ENCODE measurements around the gene LRRC8C. TPM values are rescaled to one million over a fixed set of nuclear protein-coding genes. Genes with fewer than 3 reads are reported as not detected.

LRRC8C gene
- polyA plus RNA-seq, 12 donors = 5.5 to 13.9 (median 9.0) TPM; not detected in 1

DNA sequence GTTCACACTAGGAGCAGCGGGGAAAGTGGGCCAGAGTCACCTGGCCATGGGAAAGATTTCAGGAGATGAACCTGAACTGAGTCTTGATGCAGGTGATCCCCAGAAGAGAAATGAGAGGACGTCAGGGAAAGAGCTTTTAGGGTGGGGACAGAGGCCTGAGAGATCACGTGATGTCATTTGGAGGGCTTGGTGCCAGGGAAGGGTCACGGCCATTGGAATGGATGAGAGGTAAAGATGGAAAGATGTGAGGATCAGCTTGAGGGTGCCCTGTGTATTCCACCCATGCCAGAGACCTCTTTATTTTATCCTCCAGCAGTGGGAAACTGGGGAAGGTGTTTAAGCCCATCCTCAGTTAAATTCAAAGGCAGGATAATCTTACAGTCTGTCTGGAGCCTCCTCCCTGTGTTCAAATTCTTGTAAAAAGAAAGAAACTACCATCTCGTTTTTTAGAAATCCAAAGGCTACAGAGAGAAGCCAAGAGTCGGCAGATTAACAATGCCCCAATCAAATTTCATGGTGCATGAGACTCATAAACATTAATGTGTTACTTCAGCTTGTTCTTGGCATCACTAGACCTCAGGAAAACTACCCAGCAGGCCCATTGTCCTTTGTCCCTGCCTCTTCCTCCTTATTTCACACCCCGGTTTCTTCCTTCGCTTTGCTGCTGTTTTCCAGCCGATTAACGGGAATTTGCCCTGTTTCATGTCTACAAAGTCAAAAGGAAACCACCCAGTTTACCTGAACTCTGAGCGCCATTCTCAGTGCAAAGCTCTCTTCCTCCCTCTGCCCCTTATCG is 94.8 kb downstream of the LRRC8C start:
- no peak for DNase-seq

DNA sequence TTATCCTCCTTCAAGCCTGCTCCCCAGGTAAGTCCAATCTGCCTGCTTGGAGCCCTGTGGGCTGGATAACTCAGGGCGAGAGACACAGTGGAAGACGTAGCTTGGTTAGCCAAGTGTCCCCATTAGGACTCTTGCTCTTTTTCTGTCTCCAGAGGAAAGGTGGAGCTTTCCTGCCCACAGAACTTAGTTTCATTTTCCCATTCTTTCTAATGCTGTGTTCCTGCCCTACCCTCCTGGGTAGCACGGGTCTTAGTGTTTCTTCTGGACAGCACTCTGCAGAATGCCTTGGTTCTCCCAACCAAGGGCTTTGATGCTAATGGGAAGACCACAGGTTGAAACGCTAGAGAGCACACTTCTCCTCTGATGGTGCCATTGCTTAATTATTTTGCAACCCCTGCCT is 95.5 kb downstream of the LRRC8C start:
- DNase-seq = no peak

DNA sequence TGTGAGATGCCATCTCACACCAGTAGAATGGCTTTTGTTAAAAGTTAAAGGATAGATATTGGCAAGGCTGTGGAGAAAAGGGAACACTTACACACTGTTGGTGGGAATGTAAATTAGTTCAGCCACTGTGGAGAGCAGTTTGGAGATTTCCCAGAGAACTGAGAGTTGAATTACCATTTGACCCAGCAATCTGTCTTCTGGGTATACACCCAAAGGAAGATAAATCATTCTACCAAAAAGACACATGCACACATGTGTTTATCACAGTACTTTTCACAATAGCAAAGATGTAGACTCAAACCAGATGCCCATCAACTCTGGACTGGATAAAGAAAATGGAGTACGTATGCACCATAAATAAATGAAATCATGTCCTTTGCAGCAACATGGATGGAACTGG is 99.3 kb downstream of the LRRC8C start:
- DNase-seq = no peak

DNA sequence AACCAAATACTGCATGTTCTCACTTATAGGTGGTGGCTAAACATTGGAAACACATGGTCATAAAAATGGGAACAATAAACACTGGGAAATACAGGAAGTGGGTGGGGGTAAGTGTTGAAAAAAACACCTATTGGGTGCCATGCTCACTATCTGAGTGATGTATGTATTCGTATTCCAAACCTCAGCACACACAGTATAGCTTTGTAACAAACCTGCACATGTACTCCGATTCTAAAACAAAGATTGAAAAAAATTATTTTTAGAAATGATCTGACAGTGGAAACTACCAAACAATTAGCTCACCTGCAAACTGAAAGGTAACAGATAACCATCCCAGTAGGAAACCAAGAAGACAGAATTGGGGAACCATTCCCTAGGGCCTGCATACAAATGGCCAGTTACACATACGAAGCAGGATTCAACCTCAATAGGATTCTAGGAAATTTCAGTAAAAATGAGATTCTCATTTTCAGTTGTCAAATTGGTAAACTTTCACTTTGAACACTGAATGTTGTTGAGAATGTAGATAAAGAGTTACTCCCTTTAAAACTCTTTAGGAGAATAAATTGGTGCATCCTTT is 99.8 kb downstream of the LRRC8C start:
- DNase-seq = no peak

DNA sequence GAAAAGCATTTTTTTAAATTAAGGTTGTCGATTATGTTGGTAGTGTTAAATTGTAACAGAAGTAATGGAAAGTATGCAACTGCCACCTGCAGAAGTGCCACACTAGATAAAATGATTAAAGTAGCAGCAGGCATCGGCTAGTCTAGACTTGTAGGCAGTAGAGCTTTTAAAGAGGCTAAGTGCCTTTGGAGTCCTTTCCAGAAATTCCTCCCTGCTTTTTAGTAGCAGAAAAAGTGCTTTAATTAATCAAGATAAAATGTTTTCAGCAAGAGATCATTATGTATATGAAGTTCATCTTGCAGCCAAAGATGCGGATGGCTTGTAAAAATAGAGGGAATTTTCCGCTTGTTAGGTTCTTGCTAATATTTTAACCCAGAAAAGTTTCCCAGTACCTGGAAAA is 100.8 kb downstream of the LRRC8C start:
- DNase-seq = no peak

DNA sequence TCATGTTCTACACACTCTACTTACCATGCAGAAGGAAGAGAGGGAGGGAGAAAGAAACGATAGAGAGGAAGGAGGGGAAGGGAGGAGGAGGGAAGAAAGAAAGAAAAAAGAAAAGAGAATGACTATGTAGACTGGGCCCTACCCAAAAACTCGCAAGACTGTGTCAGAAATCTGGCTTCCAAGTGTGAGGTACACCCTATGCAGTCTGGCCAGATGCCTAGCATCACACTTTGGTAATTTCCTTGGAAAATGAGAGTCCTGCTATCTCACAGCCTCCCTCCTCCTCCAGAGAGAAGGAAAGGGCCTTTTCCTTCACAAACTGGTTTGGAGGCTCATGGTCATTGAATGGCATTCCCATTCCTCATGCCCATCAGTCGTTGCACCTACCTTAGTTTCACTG is 101.5 kb downstream of the LRRC8C start:
- DNase-seq = no peak

DNA sequence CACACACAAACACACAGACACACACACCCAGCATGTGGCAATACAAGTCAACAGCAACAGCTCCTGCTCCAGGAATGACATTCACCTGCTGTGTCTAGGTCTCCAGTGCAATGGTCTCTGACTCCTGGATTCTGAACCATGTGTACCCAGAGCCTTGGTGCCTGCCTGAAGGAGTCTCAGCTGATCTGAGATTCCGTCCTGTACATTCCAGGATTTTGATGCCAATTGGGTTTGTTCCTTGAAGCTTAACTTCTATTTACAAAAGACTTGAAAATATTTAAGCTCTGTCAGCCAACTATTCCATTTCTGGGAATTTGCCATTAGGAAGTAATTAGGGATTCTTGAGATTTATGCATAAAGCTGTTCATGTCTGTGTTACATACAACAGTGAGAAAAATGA is 102.6 kb downstream of the LRRC8C start:
- DNase-seq = no peak

DNA sequence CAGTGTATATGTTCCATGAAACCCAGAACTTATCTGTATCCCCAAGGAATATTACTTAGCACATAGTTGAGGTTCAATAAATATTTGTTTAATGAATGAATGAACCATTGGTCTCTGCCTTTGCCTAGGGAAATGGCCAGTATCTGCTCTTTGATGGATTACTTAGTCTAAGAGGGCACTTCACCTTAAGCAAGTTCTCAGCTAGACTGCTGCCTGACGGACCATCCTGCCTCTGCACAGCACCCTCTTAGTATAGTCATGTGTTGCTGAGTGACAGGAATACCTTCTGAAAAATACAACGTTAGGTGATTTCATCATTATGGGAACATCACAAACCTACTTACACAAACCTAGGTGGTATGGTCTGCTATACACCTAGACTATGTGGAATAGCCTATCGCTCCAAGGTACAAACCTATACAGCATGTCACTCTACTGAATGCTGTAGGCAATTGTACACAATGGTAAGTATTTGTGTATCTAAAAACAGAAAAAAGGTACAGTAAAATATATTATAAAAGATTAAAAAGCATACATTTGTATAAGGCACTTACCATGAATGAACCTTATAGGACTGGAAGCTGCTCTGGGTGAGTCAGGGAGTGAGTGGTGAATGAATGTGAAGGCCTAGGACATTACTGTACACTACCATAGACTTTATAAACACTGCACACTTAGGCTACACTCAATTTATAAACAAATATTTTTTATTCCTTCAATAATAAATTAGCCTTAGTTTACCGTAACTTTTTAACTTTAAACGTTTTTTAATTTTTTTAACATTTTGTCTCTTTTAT is 104.2 kb downstream of the LRRC8C start:
- no peak for DNase-seq

DNA sequence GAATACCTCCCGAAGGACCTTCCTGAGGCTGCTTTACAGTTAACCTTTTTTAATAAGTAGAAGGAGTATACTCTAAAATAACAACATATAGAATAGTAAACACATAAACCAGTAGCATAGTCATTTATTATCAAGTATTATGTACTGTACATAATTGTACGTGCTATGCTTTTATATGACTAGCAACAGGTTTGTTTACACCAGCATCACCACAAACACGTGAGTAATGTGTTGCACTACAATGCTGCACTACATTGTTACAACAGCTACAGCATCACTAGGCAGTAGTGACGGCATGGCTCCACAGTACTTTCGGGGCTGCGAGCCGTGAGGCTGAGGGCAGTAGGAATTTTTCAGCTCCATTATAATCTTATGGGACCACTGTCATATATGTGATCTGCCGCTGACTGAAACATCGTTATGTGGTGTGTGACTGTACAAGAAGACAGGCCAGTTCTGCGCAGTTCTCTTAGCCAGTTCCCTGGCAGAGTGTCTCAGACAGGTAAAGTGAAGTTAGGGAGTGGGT is 105.1 kb downstream of the LRRC8C start:
- no peak for DNase-seq

DNA sequence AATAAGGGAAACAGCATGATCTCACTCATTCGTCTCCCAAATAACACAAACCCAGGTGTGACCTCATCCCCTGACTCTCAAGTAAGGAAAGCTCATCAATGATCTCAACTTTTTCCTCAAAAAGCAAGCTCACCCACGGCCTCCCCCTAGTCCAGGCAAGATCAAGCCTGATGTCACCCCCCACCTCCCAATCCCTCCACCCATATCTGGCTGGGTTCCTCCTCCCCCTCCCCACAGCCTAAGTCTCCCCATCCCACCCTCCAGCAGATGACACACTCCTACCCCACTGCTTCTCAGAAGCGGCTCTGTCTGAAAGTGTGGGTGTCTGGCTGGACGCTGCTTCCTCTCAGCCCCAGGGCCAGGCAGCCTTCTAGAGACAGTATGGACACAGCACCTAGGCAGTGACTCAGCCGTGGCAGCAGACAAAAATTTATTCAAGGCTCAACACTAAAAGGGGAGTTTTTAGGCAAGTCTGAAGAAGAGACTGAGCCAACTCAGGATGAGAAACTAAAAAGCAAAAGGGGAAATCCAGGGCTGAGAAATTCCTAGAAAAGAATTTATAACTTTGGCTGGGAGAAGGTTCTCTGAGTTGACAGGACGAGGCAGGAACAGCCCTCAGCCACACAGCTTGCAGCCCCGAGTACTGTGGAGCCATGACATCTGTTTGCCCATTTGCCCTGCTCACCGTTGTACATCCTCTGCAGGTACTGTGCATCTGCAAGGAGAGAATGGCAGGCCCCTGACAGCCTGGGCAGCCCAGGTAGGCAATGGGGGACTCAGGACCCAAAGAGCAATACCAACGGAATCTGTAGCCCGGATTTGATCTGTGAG is 106.3 kb downstream of the LRRC8C start:
- DNase-seq = no peak

DNA sequence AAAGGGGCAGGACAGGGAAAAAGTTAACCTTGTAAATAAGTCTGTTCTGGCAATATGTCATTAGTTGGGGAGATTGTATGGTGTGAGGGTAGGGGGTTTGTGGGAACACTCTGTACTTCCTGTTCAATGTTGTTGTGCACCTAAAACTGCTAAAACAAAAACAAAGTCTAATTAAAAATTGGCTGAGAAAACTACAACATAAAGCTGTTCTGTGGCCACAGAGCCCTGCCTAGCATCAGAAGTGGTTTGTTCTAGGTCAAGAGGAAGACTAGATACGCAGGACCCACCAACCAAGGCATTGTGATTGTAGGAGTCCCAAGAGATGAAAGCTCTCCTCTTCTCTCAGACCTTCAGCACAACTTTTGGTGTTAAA is 106.9 kb downstream of the LRRC8C start:
- DNase-seq = no peak

DNA sequence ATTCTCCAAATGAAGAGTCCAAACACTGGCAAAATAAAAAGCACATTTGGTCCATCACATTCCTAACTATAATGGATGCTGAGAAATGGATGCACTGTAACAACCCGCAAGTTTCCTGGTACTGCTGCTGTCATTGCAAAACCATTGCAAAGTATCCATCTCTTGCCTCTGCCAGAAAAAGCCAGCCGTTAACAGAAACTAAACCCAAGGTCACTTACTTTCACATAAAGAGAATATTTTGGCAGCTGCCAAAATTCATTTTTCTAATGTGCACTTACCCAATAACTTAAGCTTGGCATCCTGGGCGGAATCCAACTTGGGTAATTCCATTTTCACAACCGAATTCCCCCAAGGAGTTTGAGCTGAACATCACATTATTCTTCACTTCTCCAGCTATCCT is 110.9 kb downstream of the LRRC8C start:
- no peak for DNase-seq

DNA sequence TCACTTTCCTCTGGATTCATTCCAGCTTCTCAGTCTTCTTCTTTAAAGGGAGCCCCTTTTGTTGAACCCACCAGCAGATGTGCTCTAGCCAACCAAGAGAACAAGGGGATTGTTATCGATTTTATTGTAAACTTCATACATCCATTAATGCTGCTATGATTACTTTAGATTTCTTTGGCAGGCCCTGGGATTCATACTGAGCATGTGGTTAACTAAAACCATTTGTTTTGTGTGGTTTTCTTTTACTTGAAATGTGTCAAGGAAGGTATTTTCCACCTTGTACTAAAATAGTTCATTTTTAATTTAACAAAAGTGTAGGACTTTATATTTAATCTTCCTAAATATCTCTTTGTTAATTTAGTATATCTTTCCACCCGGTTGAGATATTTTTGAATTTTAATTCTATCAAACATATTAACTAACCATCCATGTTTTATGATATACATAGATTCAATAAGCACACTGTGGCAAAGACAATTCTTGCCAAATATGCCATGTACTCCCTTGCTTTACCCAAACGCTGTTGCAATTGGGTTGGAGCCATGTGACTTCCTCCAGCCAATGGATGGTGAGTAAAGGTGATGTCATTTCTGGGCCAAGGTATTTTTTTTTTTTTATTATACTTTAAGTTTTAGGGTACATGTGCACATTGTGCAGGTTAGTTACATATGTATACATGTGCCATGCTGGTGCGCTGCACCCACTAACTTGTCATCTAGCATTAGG is 113.7 kb downstream of the LRRC8C start:
- no peak for DNase-seq

DNA sequence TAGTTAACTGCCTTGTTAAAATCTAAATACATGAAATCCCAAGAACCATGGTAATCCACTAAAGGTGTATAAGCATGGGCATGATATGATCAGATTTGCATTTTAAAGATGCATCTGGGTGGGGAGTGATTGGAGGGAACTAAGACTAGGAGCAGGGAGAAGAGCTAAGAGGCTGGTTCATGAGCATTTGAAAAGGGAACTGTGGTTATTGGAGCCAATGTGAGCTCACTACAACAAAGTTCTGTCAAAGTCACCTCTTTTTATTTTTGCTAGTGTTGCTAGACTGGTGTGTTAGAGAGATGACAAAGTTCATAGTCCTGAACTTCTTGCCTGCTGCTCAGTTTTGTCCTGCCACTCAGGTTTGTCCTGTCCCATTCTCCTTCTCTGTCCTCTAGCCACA is 120.8 kb downstream of the LRRC8C start:
- no peak for DNase-seq

DNA sequence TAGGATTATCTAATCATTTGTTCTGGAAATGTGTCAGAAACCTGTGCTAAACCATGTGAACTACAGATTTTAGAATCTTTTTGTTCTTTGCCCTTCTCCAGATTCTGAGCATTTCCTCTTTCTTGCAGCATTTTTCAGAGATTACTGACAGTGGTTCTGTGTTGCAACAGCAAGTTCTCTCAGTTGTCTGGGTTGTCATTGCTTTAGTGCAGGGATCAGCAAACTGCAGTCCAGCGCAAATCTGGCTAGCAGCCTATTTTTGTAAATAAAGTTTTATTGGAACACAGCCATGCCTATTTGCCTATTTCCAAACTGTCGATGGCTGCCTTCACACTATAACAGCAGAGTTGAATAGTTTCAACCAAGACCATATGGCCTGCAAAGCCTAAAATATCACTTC is 121.6 kb downstream of the LRRC8C start:
- DNase-seq = no peak

DNA sequence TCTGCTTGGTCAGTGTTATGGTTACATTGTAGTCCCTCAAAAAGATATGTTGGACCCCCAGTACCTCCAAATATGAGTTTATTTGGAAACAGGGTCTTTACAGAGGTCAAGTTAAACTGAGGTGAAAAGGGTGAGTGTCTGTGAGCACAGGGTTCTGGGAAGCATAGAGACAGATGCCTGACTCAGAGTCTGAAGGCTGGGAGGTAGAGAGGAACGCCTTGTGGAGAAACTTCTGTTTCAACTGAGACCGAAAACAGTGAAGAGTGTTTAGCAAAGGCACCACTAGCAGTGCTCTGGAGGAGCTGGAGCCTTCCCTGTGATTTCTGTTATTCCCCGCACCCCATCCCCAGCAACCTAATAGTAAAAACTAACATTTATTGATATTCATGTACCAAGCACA is 122.7 kb downstream of the LRRC8C start:
- DNase-seq = no peak

DNA sequence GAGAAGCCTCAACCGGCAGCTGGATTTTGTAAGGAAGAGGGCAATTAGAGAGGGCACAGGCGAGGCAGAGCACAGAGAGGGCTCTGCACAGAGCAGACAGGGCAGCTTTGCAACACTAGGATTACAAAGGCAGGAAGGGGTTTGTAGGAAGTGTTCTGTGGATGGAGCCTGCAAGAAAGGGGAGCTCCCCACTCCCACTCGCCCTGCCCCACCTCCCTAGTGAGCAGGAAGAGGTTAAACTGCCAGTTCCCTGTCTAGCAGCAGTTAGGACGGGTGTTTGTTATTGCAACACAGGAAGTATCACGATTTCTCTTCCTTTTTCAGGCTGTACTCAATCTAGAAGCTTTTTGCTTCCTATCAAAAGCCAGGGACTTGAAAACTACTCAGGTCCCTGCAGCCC is 124.6 kb downstream of the LRRC8C start:
- DNase-seq = no peak

DNA sequence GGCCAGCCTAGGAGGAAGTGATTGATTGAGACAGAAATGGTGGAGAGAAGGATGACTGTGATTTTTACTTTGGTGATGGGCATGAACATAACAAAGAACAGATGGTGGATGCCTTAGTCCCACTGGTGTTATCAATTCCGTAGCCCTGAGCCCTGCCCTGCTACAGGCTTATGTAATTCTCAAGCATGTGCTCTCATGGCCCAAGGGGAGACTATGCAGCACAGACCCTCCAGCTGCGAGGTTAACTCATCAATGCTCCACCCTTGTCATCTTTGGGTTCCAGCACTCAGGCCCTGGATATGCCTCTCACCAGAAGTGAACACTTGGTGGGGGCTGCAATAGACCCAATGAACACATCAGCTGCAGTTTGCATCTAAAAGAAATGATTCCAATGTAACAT is 125.2 kb downstream of the LRRC8C start:
- DNase-seq = no peak

DNA sequence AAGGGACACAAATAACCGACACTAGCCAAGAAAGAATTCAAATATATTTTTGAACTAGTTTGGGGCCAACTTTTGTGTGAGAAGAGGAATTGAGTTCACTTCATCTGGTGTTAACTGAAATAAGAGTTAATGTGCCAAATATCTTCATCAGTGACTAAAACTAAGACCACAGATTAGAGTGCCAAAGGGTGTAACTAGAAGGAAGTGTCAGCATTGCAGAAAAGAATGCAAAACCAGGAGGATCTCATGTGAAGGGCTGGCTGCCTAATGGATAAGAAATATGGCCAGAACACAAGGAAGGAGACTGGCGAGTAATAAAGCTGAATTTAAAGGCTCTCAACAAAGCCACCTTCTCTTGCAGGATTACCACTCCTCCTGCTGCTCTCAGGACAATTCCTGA is 126.1 kb downstream of the LRRC8C start:
- no peak for DNase-seq

DNA sequence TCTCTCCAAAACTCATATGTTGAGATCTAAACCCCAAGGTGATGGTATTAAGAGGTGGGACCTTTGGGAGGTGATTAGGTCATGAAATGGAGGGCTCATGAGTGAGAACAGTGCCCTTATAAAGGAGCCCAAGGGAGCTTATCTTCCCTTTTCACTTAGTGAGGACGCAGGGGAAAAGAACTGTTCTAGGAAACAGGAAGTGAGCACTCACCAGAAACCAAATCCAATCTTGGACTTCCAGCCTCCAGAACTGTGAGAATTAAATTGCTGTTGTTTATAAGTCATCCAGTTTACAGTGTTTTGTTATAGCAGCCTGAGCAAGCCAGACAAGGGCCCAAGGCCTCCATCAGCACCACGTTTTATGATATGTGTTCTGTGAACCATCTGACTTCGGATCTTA is 127.6 kb downstream of the LRRC8C start:
- no peak for DNase-seq

DNA sequence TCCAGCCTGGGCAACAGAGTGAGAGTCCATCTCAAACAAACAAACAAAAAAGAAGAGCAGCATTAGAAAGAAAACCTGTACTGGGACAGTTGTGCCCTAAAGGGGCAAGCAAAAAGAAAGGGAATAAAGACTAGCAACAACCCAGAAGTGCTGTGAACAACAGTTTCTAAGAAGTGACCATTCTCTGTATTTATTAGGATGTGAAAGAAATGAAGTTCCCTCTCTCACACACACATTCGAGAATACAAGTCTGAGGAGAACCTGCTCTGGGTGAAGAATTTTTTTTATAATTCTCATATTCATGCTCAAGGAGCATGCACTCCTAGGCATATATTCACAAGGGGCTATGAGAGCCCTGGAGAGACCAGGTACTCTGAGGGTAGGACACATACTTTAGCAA is 128.4 kb downstream of the LRRC8C start:
- no peak for DNase-seq

Measured in muscle of arm (tissue), 12 donors.